HepG2 (cell line): ENCODE data around the gene BYSL. TPM values are rescaled to one million over a fixed set of nuclear protein-coding genes. Genes with fewer than 3 reads are reported as not detected.
A peak's percentile ranks its signal among the peaks of the same experiment; 100 is the strongest.

ENCODE experiments used
- ATAC-seq: fragments of 200-7000 bp; cut with Tn5 transposase; 3 replicates; pipeline ENCODE4 v1.9.1; 2020; ENCODE audit warnings: mild to moderate bottlenecking, moderate library complexity
- BruUV-seq: library from RNA; stranded (reverse); fragments of 400-500 nt; replicated peaks from 2 replicates; lab custom pipeline; 2021; lab: Mats Ljungman, UMichigan
- CTCF ChIA-PET: fragments of 300-600 bp; formaldehyde crosslinking; extraction: SDS; loops from one replicate; lab custom pipeline; 2021; ENCODE audit warnings: low total read pairs, inconsistent platforms, low intra/inter-chr PET ratio; lab: Yijun Ruan, JAX
- POLR2A ChIA-PET: fragments of 350-600 bp; sonication (Branson Sonifier 250); formaldehyde crosslinking; loops from one replicate; lab custom pipeline; 2020; ENCODE audit warnings: antibody characterized with exemption, inconsistent platforms; lab: Yijun Ruan, JAX
- DNase-seq: peaks from one replicate; pipeline ENCODE4 v3.0.0-alpha.2; 2015; ENCODE audit warnings: low spot score
- FAIRE-seq: peaks from 3 replicates; lab custom pipeline; 2011; peaks lifted over from hg19 to GRCh38; lab: Jason Lieb, UNC
- H2AFZ ChIP-seq: one replicate; pipeline ENCODE4 v1.6.1; 2011; ENCODE audit warnings: low read length, inconsistent platforms
- H3K27ac ChIP-seq: fragments of 300-600 bp; 3 replicates; pipeline ENCODE4 v1.8.0; 2011; ENCODE audit warnings: mixed run types, mild to moderate bottlenecking, mixed read lengths, low read length, inconsistent platforms; ENCODE audit not compliant: insufficient read depth; ENCODE audit errors: extremely low read length
- H3K27me3 ChIP-seq, 2 experiments: fragments of 200-600 bp in 1 of 2; 2 replicates in 1 of 2; 3 replicates in 1 of 2; pipeline versions ENCODE4 v1.6.0 to v1.8.0; 2011; ENCODE audit warnings: low read length in 2 of 2, mild to moderate bottlenecking in 2 of 2, moderate library complexity in 2 of 2, inconsistent platforms in 1 of 2; ENCODE audit not compliant: insufficient read depth in 2 of 2, control insufficient read depth in 1 of 2
- H3K36me3 ChIP-seq, 2 experiments: fragments of 200-600 bp in 1 of 2; replicated peaks in 1 of 2; 2 replicates in 1 of 2; 3 replicates in 1 of 2; pipeline versions ENCODE4 v1.5.1 to v1.8.0; 2011; ENCODE audit warnings: low read length in 2 of 2, inconsistent platforms in 1 of 2; ENCODE audit not compliant: insufficient read depth in 2 of 2, control insufficient read depth in 1 of 2
- H3K4me1 ChIP-seq: 2 replicates; pipeline ENCODE4 v1.5.1; 2012; ENCODE audit warnings: low read length, inconsistent platforms; ENCODE audit not compliant: insufficient read depth
- H3K4me2 ChIP-seq: 2 replicates; pipeline ENCODE4 v1.6.0; 2011; ENCODE audit warnings: low read depth, low read length, inconsistent platforms
- H3K4me3 ChIP-seq, 3 experiments: fragments of 200-600 bp in 1 of 3; sonication (generic), shearing (Covaris generic) in 1 of 3; replicated peaks in 1 of 3; 2 replicates each; pipeline ENCODE4 v1.5.1; 2011 to 2016; ENCODE audit warnings: low read length in 3 of 3, inconsistent platforms in 2 of 3, low read depth in 2 of 3, mild to moderate bottlenecking in 2 of 3, control low read depth in 1 of 3, mixed read lengths in 1 of 3; ENCODE audit not compliant: insufficient read depth in 1 of 3
- H3K79me2 ChIP-seq: one replicate; pipeline ENCODE4 v1.6.1; 2011; ENCODE audit warnings: low read length, inconsistent platforms; ENCODE audit not compliant: insufficient read depth
- H3K9ac ChIP-seq: 2 replicates; pipeline ENCODE4 v1.6.0; 2011; ENCODE audit warnings: mild to moderate bottlenecking, low read depth, low read length, inconsistent platforms; ENCODE audit not compliant: insufficient read depth
- H3K9me3 ChIP-seq: 2 replicates; pipeline ENCODE4 v1.5.1; 2012; ENCODE audit warnings: mild to moderate bottlenecking, low read length
- H4K20me1 ChIP-seq: 2 replicates; pipeline ENCODE4 v1.6.0; 2011; ENCODE audit warnings: inconsistent platforms, mild to moderate bottlenecking, low read length, moderate library complexity; ENCODE audit not compliant: insufficient read depth
- EHMT2 ChIP-seq: fragments of 200-600 bp; sonication (generic); IDR thresholded peaks from 2 replicates; pipeline ENCODE4 v1.7.0; 2017; ENCODE audit warnings: antibody characterized with exemption, low read depth, low read length, borderline replicate concordance
- SSRP1 ChIP-seq: IDR thresholded peaks from 2 replicates; pipeline ENCODE4 v1.6.1; 2016; ENCODE audit warnings: control low read depth
- STAG1 ChIP-seq: sonication (generic); formaldehyde crosslinking; IDR thresholded peaks from 2 replicates; pipeline ENCODE4 v1.4.0; 2020; ENCODE audit warnings: missing genetic modification reagents
- ZNF644 ChIP-seq: IDR thresholded peaks from 2 replicates; pipeline ENCODE4 v1.6.1; 2016; ENCODE audit warnings: low read depth
- WGBS: methylation state at CpG from one replicate; pipeline ENCODE4 v1.1.6; 2017; ENCODE audit warnings: low lambda C conversion rate; 5-methylcytosine and 5-hydroxymethylcytosine counted together
- in situ Hi-C: cut with HindIII; loops from 2 replicates; pipeline ENCODE4 v1.10.0; 2017; ENCODE audit warnings: low pct_unique_long_range_greater_than_20kb; ENCODE audit not compliant: extremely low pct_ligation_motif_present
- intact Hi-C: fragments of 100-400 bp; cut with micrococcal nuclease; formaldehyde crosslinking; loops from one replicate; pipeline ENCODE4 v1.10.0; 2022; ENCODE audit not compliant: unreplicated experiment
- polyA plus RNA-seq, 8 experiments: library from polyadenylated mRNA; depleted of rRNA in 3 of 8; stranded (reverse) in 7 of 8; unstranded in 1 of 8; fragments of >200 nt; fragmentation: Illumina TruSeq in 4 of 8; extraction: Trizol in 4 of 8; gene quantifications; 2 replicates each; pipeline versions ENCODE4 v1.2.1 to v1.2.3, GENCODE V29; 2011 to 2016; ENCODE audit warnings: low read depth in 4 of 8, missing spikeins in 1 of 8, mixed read lengths in 1 of 8; ENCODE audit not compliant: insufficient read depth in 1 of 8
- total RNA-seq, 5 experiments: library from RNA; depleted of rRNA; stranded (reverse); fragments of >200 nt; fragmentation: Illumina TruSeq; extraction: Trizol; gene quantifications; 2 replicates each; pipeline ENCODE4 v1.2.3, GENCODE V29; 2016; ENCODE audit warnings: low read depth in 1 of 5
- TF ChIP-seq, protein P1 (sequence below): IDR thresholded peaks from 2 replicates; pipeline ENCODE4 v1.6.1; 2016; ENCODE audit warnings: missing genetic modification reagents, missing compliant biosample characterization
- TF ChIP-seq, protein P2 (sequence below): sonication (generic); formaldehyde crosslinking; IDR thresholded peaks from 2 replicates; pipeline ENCODE4 v1.5.0; 2020; ENCODE audit warnings: mild to moderate bottlenecking, missing genetic modification reagents, moderate library complexity

The BYSL gene
- total and polyA plus RNA-seq, 2 of the 13 experiments (the other 11 are each of a cell fraction or from before 2014, with no cell fraction given) = 27.9 to 28.6 TPM

DNA sequence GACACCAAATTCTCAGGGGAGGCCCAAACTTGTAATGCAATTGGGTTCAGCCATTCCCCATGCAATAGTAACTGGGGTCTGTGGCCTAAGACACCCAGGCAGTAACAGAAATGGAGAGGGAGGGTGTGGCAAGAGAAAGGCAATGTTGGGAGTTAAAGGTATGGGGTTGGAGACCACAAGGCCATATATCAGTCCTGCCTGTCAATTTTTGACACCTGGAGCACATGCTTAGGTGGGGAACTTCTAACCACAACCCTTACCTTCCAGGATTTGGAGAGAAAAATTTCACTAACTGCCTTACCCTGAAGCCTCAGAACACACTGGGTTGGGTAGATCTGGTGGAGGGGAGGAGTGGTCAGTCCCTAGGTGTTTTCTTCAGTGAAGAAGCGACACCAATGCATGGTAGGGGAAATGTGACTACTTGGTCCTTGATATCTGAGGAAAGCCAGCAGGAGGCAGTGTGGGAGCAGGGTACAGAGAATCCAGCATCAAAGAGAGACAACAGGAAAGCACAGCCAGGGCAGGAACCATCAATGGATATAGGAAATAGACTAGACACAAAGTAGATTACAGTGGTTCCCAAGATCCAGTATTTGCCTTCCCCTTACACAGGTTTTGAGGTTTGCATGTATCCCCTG is 19.3 kb upstream of the BYSL start:
- Histone ChIP-seq H3K9me3 (no peaks in the 10 kb centered on the region), H3K4me2 (no peak overlapping the region), H2AFZ (no peak overlapping the region), H4K20me1 (no peaks in the 10 kb centered on the region), H3K27me3 (no peaks in the 10 kb centered on the region), H3K4me1 (no peaks in the 10 kb centered on the region), H3K9ac (no peak overlapping the region), H3K27ac (no peak overlapping the region), H3K79me2 (no peaks in the 10 kb centered on the region), H3K4me3 (no peak overlapping the region), H3K36me3 (peaks cover 17 to 32% of the 10 kb centered on the region in 2 experiments)
- DNase-seq (no peak), FAIRE-seq (no peak), ATAC-seq (no peak)
- 100% methylated on average over 1 of the region's 1 CpG for WGBS
- ChIA-PET CTCF (interaction anchor here (1.2 kb wide), 1 partner anchor 142 kb away, joined by 4 read pairs; no protein-coding TSS in a partner anchor), POLR2A (no interaction called here)
- TF ChIP-seq, protein P1, sequence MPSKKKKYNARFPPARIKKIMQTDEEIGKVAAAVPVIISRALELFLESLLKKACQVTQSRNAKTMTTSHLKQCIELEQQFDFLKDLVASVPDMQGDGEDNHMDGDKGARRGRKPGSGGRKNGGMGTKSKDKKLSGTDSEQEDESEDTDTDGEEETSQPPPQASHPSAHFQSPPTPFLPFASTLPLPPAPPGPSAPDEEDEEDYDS (CRISPR knock-in tag) = no peak
- 0 out of 2 replicates have a peak, but pooled peaks have one; percentile 9 for TF ChIP-seq ZNF644
- TF ChIP-seq, protein P2, sequence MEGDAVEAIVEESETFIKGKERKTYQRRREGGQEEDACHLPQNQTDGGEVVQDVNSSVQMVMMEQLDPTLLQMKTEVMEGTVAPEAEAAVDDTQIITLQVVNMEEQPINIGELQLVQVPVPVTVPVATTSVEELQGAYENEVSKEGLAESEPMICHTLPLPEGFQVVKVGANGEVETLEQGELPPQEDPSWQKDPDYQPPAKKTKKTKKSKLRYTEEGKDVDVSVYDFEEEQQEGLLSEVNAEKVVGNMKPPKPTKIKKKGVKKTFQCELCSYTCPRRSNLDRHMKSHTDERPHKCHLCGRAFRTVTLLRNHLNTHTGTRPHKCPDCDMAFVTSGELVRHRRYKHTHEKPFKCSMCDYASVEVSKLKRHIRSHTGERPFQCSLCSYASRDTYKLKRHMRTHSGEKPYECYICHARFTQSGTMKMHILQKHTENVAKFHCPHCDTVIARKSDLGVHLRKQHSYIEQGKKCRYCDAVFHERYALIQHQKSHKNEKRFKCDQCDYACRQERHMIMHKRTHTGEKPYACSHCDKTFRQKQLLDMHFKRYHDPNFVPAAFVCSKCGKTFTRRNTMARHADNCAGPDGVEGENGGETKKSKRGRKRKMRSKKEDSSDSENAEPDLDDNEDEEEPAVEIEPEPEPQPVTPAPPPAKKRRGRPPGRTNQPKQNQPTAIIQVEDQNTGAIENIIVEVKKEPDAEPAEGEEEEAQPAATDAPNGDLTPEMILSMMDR (CRISPR knock-in tag) = peak; percentile 54
- peak; percentile 30; the same call in 1 of the 2 replicates for TF ChIP-seq STAG1 (CRISPR knock-in tag)
- TF ChIP-seq SSRP1 = no peak
- peak; percentile 64; the same call in 1 of the 2 replicates for TF ChIP-seq EHMT2
- intact Hi-C loops (loop anchor here (1.0 kb wide), 1 partner anchor 142 kb away; no protein-coding TSS in a partner anchor), in situ Hi-C loops (no loop called here)
- no TSS peak for BruUV-seq
